Fibroblast of lung (primary cell): ENCODE results near the gene HOOK1. TPM values are rescaled to one million over a fixed set of nuclear protein-coding genes. Genes with fewer than 3 reads are reported as not detected.

Experiments
- DNase-seq, 2 donors: peaks; one replicate each; pipeline versions ENCODE4 v3.0.0 to v3.0.0-alpha.2; 2010; ENCODE audit warnings: low read depth in 2 of 2
- H2AFZ ChIP-seq: 2 replicates; pipeline ENCODE4 v1.5.1; 2012; ENCODE audit warnings: low read length, control low read depth, inconsistent platforms
- H3K27ac ChIP-seq: 2 replicates; pipeline ENCODE4 v1.5.1; 2011; ENCODE audit warnings: low read length, control low read depth; ENCODE audit not compliant: insufficient read depth
- H3K27me3 ChIP-seq: 2 replicates; pipeline ENCODE4 v1.5.1; 2011; ENCODE audit warnings: mild to moderate bottlenecking, low read length; ENCODE audit not compliant: control insufficient read depth, insufficient read depth
- H3K36me3 ChIP-seq: 2 replicates; pipeline ENCODE4 v1.5.1; 2011; ENCODE audit warnings: low read length; ENCODE audit not compliant: control insufficient read depth, insufficient read depth
- H3K4me1 ChIP-seq: 2 replicates; pipeline ENCODE4 v1.5.1; 2011; ENCODE audit warnings: low read length; ENCODE audit not compliant: control insufficient read depth, insufficient read depth; ENCODE audit errors: extremely low read depth
- H3K4me2 ChIP-seq: 2 replicates; pipeline ENCODE4 v1.5.1; 2011; ENCODE audit warnings: low read length, control low read depth; ENCODE audit not compliant: insufficient read depth; ENCODE audit errors: extremely low read depth
- H3K4me3 ChIP-seq, 4 experiments: fragments of 200-600 bp in 1 of 4; sonication (generic) in 1 of 4; replicated peaks in 1 of 4; 2 replicates each; pipeline ENCODE4 v1.5.1; 2011 to 2016; ENCODE audit warnings: low read length in 4 of 4, low read depth in 3 of 4, mild to moderate bottlenecking in 3 of 4, control low read depth in 2 of 4, inconsistent platforms in 1 of 4, mixed read lengths in 1 of 4; ENCODE audit not compliant: insufficient read depth in 1 of 4; ENCODE audit errors: control extremely low read depth in 1 of 4
- H3K79me2 ChIP-seq: 2 replicates; pipeline ENCODE4 v1.5.1; 2012; ENCODE audit warnings: mild to moderate bottlenecking, low read length, inconsistent platforms; ENCODE audit not compliant: control insufficient read depth, insufficient read depth
- H3K9ac ChIP-seq: 2 replicates; pipeline ENCODE4 v1.5.1; 2011; ENCODE audit warnings: mild to moderate bottlenecking, low read length, control low read depth; ENCODE audit not compliant: insufficient read depth
- H3K9me3 ChIP-seq: 2 replicates; pipeline ENCODE4 v1.5.1; 2012; ENCODE audit warnings: low read depth, low read length; ENCODE audit not compliant: control insufficient read depth, insufficient read depth
- H4K20me1 ChIP-seq: 2 replicates; pipeline ENCODE4 v1.5.1; 2011; ENCODE audit warnings: low read length; ENCODE audit not compliant: control insufficient read depth, insufficient read depth; ENCODE audit errors: extremely low read depth
- CTCF ChIP-seq, 2 donors: IDR thresholded peaks in 1 of 2; conservative IDR thresholded peaks in 1 of 2; 1 replicate in 1 of 2; 2 replicates in 1 of 2; pipeline ENCODE4 v1.5.1; 2011 to 2012; ENCODE audit warnings: low read length in 2 of 2, control low read depth in 1 of 2, inconsistent platforms in 1 of 2, low read depth in 1 of 2, mild to moderate bottlenecking in 1 of 2
- EZH2 ChIP-seq: IDR thresholded peaks from 2 replicates; pipeline ENCODE4 v1.5.1; 2012; ENCODE audit warnings: low read length, control low read depth, mild to moderate bottlenecking; ENCODE audit errors: missing control alignments
- polyA plus RNA-seq, 2 donors: library from polyadenylated mRNA; depleted of rRNA in 1 of 2; stranded (reverse) in 1 of 2; unstranded in 1 of 2; fragments of >200 nt; gene quantifications; 2 replicates each; pipeline ENCODE4 v1.2.1, GENCODE V29; 2011 to 2012; ENCODE audit warnings: missing spikeins in 1 of 2
- total RNA-seq: library from RNA; depleted of rRNA; stranded (reverse); fragments of >200 nt; gene quantifications from 2 replicates; pipeline ENCODE4 v1.2.1, GENCODE V29; 2014

The HOOK1 gene
- total and polyA plus RNA-seq, 2 donors (not counting 1 experiment from before 2014, with no cell fraction given) = under 0.01 TPM; not detected in 1

- TF ChIP-seq CTCF (conservative IDR thresholded peaks at IDR 0.05 in 1 of 2, IDR thresholded peaks at IDR 0.05 in 1 of 2; ENCODE audit: low read depth in 1 of 2, low read length in 2 of 2) (no peak), EZH2 (no peak)
- Histone ChIP-seq H3K9ac (no peak overlapping the region), H2AFZ (no peak overlapping the region), H3K9me3 (no peaks in the 10 kb centered on the region), H3K4me1 (no peaks in the 10 kb centered on the region), H3K4me3 (no peak overlapping the region), H3K79me2 (no peaks in the 10 kb centered on the region), H3K27me3 (peaks cover 18% of the 10 kb centered on the region), H3K4me2 (no peak overlapping the region), H4K20me1 (no peaks in the 10 kb centered on the region), H3K27ac (no peak overlapping the region), H3K36me3 (no peaks in the 10 kb centered on the region)
- no peak for DNase-seq
These were observed 5.1 kb downstream of the HOOK1 start for GRCh38 chr1:59819566-59820438.

GRCh38 chr1:59827055-59827643 is 12.4 kb downstream of the HOOK1 start:
- no peak overlapping the region for H2AFZ ChIP-seq
- no peaks in the 10 kb centered on the region for H4K20me1 ChIP-seq
- no peak overlapping the region for H3K9ac ChIP-seq
- H3K79me2 ChIP-seq = no peaks in the 10 kb centered on the region
- no peaks in the 10 kb centered on the region for H3K36me3 ChIP-seq
- no peak overlapping the region for H3K4me3 ChIP-seq
- TF ChIP-seq EZH2 (no peak), CTCF (conservative IDR thresholded peaks at IDR 0.05 in 1 of 2, IDR thresholded peaks at IDR 0.05 in 1 of 2; ENCODE audit: low read depth in 1 of 2, low read length in 2 of 2) (no peak)
- no peaks in the 10 kb centered on the region for H3K27me3 ChIP-seq
- H3K27ac ChIP-seq = no peak overlapping the region
- no peaks in the 10 kb centered on the region for H3K9me3 ChIP-seq
- no peaks in the 10 kb centered on the region for H3K4me1 ChIP-seq
- no peak overlapping the region for H3K4me2 ChIP-seq
- peak in 1 of 2 donors; percentile 27 for DNase-seq

- H4K20me1 ChIP-seq = no peaks in the 10 kb centered on the region
- no peak for TF ChIP-seq EZH2
- no peak for TF ChIP-seq CTCF (conservative IDR thresholded peaks at IDR 0.05 in 1 of 2, IDR thresholded peaks at IDR 0.05 in 1 of 2; ENCODE audit: low read depth in 1 of 2, low read length in 2 of 2)
- H3K27ac ChIP-seq = no peak overlapping the region
- no peaks in the 10 kb centered on the region for H3K79me2 ChIP-seq
- H3K4me1 ChIP-seq = no peaks in the 10 kb centered on the region
- H3K4me2 ChIP-seq = no peak overlapping the region
- H2AFZ ChIP-seq = no peak overlapping the region
- H3K4me3 ChIP-seq = no peak overlapping the region
- H3K27me3 ChIP-seq = no peaks in the 10 kb centered on the region
- H3K9me3 ChIP-seq = no peaks in the 10 kb centered on the region
- no peak for DNase-seq
- no peak overlapping the region for H3K9ac ChIP-seq
- H3K36me3 ChIP-seq = no peaks in the 10 kb centered on the region
These were observed 13.4 kb downstream of the HOOK1 start for GRCh38 chr1:59828160-59828559.
